Superior temporal gyrus (tissue), 1 donor: ENCODE measurements around the gene FAM53B.
"Not testable (repeated sequence)": the region's sequence is repeated elsewhere in the genome, so short reads cannot be mapped to it uniquely, and the experiment has no call there.

Source experiments
- DNase-seq: peaks from one replicate; pipeline ENCODE4 v3.0.0-alpha.2; 2016; ENCODE audit errors: extremely low spot score

Gene FAM53B

GRCh38 chr10:124598773-124599587 is 145.2 kb downstream of the FAM53B start:
- no peak for DNase-seq

GRCh38 chr10:124598196-124598595 is 146.0 kb downstream of the FAM53B start:
- DNase-seq = no peak

GRCh38 chr10:124597846-124598165 is 146.4 kb downstream of the FAM53B start:
- DNase-seq = no peak

- no peak for DNase-seq
Measured at GRCh38 chr10:124596962-124597845, 147.0 kb downstream of the FAM53B start.

GRCh38 chr10:124596116-124596785 is 147.9 kb downstream of the FAM53B start:
- no peak for DNase-seq

GRCh38 chr10:124595143-124595883 is 148.9 kb downstream of the FAM53B start:
- DNase-seq = no peak

GRCh38 chr10:124594240-124594639 is 149.9 kb downstream of the FAM53B start:
- no peak for DNase-seq

- no peak for DNase-seq
Measured at GRCh38 chr10:124593431-124593985, 150.7 kb downstream of the FAM53B start.

GRCh38 chr10:124592736-124593430 is 151.3 kb downstream of the FAM53B start:
- DNase-seq = no peak

GRCh38 chr10:124592101-124592500 is 152.1 kb downstream of the FAM53B start:
- no peak for DNase-seq

GRCh38 chr10:124591123-124591495 is 153.1 kb downstream of the FAM53B start:
- DNase-seq = no peak

GRCh38 chr10:124590216-124591122 is 153.7 kb downstream of the FAM53B start:
- no peak for DNase-seq

- DNase-seq = peak; percentile 81
Measured at GRCh38 chr10:124589491-124590041, 154.6 kb downstream of the FAM53B start.

- peak; percentile 64 for DNase-seq
Measured at GRCh38 chr10:124588736-124589490, 155.3 kb downstream of the FAM53B start.

GRCh38 chr10:124588341-124588735 is 155.8 kb downstream of the FAM53B start:
- not testable (repeated sequence) for DNase-seq

- no peak for DNase-seq
Measured at GRCh38 chr10:124587811-124588211, 156.4 kb downstream of the FAM53B start.

GRCh38 chr10:124586142-124586541 is 158.0 kb downstream of the FAM53B start:
- DNase-seq = no peak

- DNase-seq = no peak
Measured at GRCh38 chr10:124579011-124579399, 165.2 kb downstream of the FAM53B start.
